ENCODE results near the gene U2AF2. TPM values are rescaled to one million over a fixed set of nuclear protein-coding genes. Genes with fewer than 3 reads are reported as not detected.

Gene U2AF2
- total and polyA plus RNA-seq, 2 experiments from 2014 or later = 16.1 to 99.6 TPM

DNA sequence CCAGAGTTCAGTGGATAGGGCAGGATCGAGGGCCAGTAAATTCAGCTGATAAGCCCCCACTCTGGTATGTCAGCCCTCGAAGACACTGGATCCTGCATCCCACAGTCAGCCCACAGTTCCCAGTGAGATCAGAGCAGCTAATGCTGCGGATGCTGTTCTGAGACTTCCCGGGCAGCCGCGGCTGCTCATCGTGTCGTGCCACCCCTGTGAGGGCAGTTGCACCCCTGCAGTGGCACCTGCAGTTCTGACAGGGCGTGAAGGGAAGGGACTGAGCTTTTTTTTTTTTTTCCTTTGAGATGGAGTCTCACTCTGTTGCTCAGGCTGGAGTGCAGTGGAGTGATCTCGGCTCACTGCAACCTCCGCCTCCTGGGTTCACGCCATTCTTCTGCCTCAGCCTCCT is 12.7 kb downstream of the U2AF2 start:
- H3K36me3 ChIP-seq (replicated peaks; ENCODE audit: insufficient read depth, low read depth) = peaks cover 4% of the 10 kb centered on the region
- H3K27me3 ChIP-seq = no peaks in the 10 kb centered on the region
- TF ChIP-seq EZH2phosphoT487 (IDR thresholded peaks at IDR 0.05; ENCODE audit: low read depth, severe bottlenecking, unreplicated experiment) (no peak), EZH2 (IDR thresholded peaks at IDR 0.05; ENCODE audit: borderline replicate concordance) (no peak)
- TF ChIP-seq, protein P1, sequence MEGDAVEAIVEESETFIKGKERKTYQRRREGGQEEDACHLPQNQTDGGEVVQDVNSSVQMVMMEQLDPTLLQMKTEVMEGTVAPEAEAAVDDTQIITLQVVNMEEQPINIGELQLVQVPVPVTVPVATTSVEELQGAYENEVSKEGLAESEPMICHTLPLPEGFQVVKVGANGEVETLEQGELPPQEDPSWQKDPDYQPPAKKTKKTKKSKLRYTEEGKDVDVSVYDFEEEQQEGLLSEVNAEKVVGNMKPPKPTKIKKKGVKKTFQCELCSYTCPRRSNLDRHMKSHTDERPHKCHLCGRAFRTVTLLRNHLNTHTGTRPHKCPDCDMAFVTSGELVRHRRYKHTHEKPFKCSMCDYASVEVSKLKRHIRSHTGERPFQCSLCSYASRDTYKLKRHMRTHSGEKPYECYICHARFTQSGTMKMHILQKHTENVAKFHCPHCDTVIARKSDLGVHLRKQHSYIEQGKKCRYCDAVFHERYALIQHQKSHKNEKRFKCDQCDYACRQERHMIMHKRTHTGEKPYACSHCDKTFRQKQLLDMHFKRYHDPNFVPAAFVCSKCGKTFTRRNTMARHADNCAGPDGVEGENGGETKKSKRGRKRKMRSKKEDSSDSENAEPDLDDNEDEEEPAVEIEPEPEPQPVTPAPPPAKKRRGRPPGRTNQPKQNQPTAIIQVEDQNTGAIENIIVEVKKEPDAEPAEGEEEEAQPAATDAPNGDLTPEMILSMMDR (IDR thresholded peaks at IDR 0.05; ENCODE audit: poor library complexity) = no peak
- H3K79me2 ChIP-seq = peaks cover 86% of the 10 kb centered on the region
- H3K4me1 ChIP-seq (ENCODE audit: insufficient read depth) = peaks cover 15% of the 10 kb centered on the region
- peak overlapping the region; percentile 21 for H3K4me2 ChIP-seq
- H3K27ac ChIP-seq = peak overlapping the region; percentile 65
- H4K20me1 ChIP-seq (ENCODE audit: insufficient read depth, poor library complexity, severe bottlenecking) = peaks cover 80% of the 10 kb centered on the region
- WGBS (ENCODE audit: low lambda C conversion rate, missing lambda C conversion rate) = 84% methylated on average over 12 of the region's 12 CpGs
- no peaks in the 10 kb centered on the region for H3K9me2 ChIP-seq (replicated peaks; ENCODE audit: insufficient read depth)
- no peaks in the 10 kb centered on the region for H3K9me3 ChIP-seq (ENCODE audit: low read depth)
- no peak for DNase-seq (ENCODE audit: low spot score)
- H2AFZ ChIP-seq = no peak overlapping the region
- H3K4me3 ChIP-seq = no peak overlapping the region

DNA sequence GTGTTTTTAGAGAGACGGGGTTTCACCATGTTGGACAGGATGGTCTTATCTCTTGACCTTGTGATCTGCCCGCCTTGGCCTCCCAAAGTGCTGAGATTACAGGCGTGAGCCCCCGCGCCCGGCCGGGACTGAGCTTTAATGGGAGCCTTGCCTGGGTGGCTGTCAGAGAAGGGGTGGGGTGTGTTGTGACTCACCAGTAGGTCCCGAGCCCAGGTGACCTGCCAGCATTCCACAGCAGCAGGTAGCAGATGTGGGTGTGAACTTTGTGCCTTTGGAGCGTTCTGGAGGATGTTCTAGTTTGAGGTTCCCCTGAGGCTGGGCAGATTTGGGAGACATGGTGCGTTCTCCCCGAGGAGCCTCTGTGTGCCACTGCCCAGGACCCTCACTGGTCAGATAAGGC is 13.1 kb downstream of the U2AF2 start:
- no peak overlapping the region for H3K4me3 ChIP-seq
- DNase-seq (ENCODE audit: low spot score) = peak; percentile 81
- H3K4me1 ChIP-seq (ENCODE audit: insufficient read depth) = peaks cover 15% of the 10 kb centered on the region
- 72% methylated on average over 11 of the region's 11 CpGs for WGBS (ENCODE audit: low lambda C conversion rate, missing lambda C conversion rate)
- H3K27me3 ChIP-seq = no peaks in the 10 kb centered on the region
- H3K27ac ChIP-seq = peak overlapping the region; percentile 75
- no peak overlapping the region for H2AFZ ChIP-seq
- H3K9me3 ChIP-seq (ENCODE audit: low read depth) = no peaks in the 10 kb centered on the region
- peaks cover 82% of the 10 kb centered on the region for H4K20me1 ChIP-seq (ENCODE audit: insufficient read depth, poor library complexity, severe bottlenecking)
- H3K4me2 ChIP-seq = peak overlapping the region; percentile 66
- TF ChIP-seq EZH2phosphoT487 (IDR thresholded peaks at IDR 0.05; ENCODE audit: low read depth, severe bottlenecking, unreplicated experiment) = no peak
- TF ChIP-seq, protein P1 (IDR thresholded peaks at IDR 0.05; ENCODE audit: poor library complexity) = no peak
- TF ChIP-seq EZH2 (IDR thresholded peaks at IDR 0.05; ENCODE audit: borderline replicate concordance) = no peak
- peaks cover 86% of the 10 kb centered on the region for H3K79me2 ChIP-seq
- no peaks in the 10 kb centered on the region for H3K9me2 ChIP-seq (replicated peaks; ENCODE audit: insufficient read depth)
- no peaks in the 10 kb centered on the region for H3K36me3 ChIP-seq (replicated peaks; ENCODE audit: insufficient read depth, low read depth)

DNA sequence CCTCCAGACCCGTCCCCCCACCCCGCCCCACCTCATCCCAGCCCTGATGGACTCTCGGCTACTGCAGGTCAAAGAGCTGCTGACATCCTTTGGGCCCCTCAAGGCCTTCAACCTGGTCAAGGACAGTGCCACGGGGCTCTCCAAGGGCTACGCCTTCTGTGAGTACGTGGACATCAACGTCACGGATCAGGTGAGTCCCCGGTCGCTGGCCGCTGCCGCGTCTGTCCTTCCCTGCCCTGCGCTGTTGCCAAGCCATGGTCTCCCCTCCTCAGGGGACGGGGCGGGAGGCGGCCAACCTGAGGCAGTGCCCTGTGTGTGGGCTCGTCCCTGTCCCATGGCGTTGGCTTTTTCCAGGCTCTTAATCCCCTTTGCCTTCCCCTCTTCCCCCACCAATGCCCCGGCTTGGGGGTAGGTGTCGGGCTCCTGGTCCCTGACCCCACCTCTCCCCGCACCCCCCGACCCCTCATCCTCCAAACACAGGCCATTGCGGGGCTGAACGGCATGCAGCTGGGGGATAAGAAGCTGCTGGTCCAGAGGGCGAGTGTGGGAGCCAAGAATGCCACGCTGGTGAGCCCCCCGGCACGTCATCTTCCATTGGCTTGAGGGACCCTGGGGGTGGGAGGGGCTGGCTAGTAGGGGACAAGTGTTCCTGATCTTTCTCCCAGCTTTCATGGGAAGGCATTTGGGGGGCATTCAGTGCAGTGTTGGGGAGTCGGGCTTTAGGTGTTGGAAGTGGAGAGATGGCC is 13.9 kb downstream of the U2AF2 start:
- TF ChIP-seq EZH2phosphoT487 (IDR thresholded peaks at IDR 0.05; ENCODE audit: low read depth, severe bottlenecking, unreplicated experiment) (no peak), EZH2 (IDR thresholded peaks at IDR 0.05; ENCODE audit: borderline replicate concordance) (no peak)
- TF ChIP-seq, protein P1 (IDR thresholded peaks at IDR 0.05; ENCODE audit: poor library complexity) = no peak
- H3K4me3 ChIP-seq = no peak overlapping the region
- no peaks in the 10 kb centered on the region for H3K36me3 ChIP-seq (replicated peaks; ENCODE audit: insufficient read depth, low read depth)
- H2AFZ ChIP-seq = no peak overlapping the region
- WGBS (ENCODE audit: low lambda C conversion rate, missing lambda C conversion rate) = 97% methylated on average over 27 of the region's 30 CpGs
- peaks cover 86% of the 10 kb centered on the region for H3K79me2 ChIP-seq
- H3K27ac ChIP-seq = peak overlapping the region; percentile 75
- no peak for DNase-seq (ENCODE audit: low spot score)
- peak overlapping the region; percentile 66 for H3K4me2 ChIP-seq
- no peaks in the 10 kb centered on the region for H3K9me3 ChIP-seq (ENCODE audit: low read depth)
- H3K27me3 ChIP-seq = no peaks in the 10 kb centered on the region
- H4K20me1 ChIP-seq (ENCODE audit: insufficient read depth, poor library complexity, severe bottlenecking) = peaks cover 82% of the 10 kb centered on the region
- peaks cover 15% of the 10 kb centered on the region for H3K4me1 ChIP-seq (ENCODE audit: insufficient read depth)
- no peaks in the 10 kb centered on the region for H3K9me2 ChIP-seq (replicated peaks; ENCODE audit: insufficient read depth)

Data from hepatocyte (in vitro differentiated cells).